ENCODE data around the gene PLA2G4D.

PLA2G4D gene

GRCh38 chr15:42121021-42121420 is 26.7 kb upstream of the PLA2G4D start:
- Histone ChIP-seq H4K20me1 (ENCODE audit: low read depth, low read length) (no peaks in the 10 kb centered on the region; the same call in 1 of the 2 replicates), H3K36me3 (ENCODE audit: low read length) (no peaks in the 10 kb centered on the region), H2AFZ (ENCODE audit: low read depth, low read length, severe bottlenecking) (no peak overlapping the region), H3K9me2 (replicated peaks; ENCODE audit: insufficient read depth, low read length) (no peaks in the 10 kb centered on the region), H3K27ac (ENCODE audit: low read depth, low read length) (no peak overlapping the region), H3K9ac (ENCODE audit: low read length) (no peak overlapping the region), H3K9me3 (ENCODE audit: insufficient read depth, low read length) (no peaks in the 10 kb centered on the region), H3F3A (ENCODE audit: insufficient read depth) (no peaks in the 10 kb centered on the region), H3K4me3 (ENCODE audit: insufficient read depth, low read length, poor library complexity, severe bottlenecking) (no peak overlapping the region), H3K4me2 (ENCODE audit: low read depth, low read length, poor library complexity, severe bottlenecking) (no peak overlapping the region), H3K79me2 (ENCODE audit: insufficient read depth, low read length) (no peaks in the 10 kb centered on the region), H3K27me3 (ENCODE audit: low read length) (no peaks in the 10 kb centered on the region)
- TF ChIP-seq EZH2phosphoT487 (conservative IDR thresholded peaks at IDR 0.05; ENCODE audit: low read length) (no peak), CTCF (IDR thresholded peaks at IDR 0.05; ENCODE audit: insufficient read depth, low read length, poor library complexity, severe bottlenecking) (no peak)

GRCh38 chr15:42120285-42120684 is 25.9 kb upstream of the PLA2G4D start:
- Histone ChIP-seq H3K9me2 (replicated peaks; ENCODE audit: insufficient read depth, low read length) (no peaks in the 10 kb centered on the region), H3K9me3 (ENCODE audit: insufficient read depth, low read length) (no peaks in the 10 kb centered on the region), H2AFZ (ENCODE audit: low read depth, low read length, severe bottlenecking) (no peak overlapping the region), H3K27me3 (ENCODE audit: low read length) (no peaks in the 10 kb centered on the region), H3K4me2 (ENCODE audit: low read depth, low read length, poor library complexity, severe bottlenecking) (no peak overlapping the region), H3K27ac (ENCODE audit: low read depth, low read length) (no peak overlapping the region), H3K9ac (ENCODE audit: low read length) (no peak overlapping the region), H3K79me2 (ENCODE audit: insufficient read depth, low read length) (no peaks in the 10 kb centered on the region), H3K4me3 (ENCODE audit: insufficient read depth, low read length, poor library complexity, severe bottlenecking) (no peak overlapping the region), H4K20me1 (ENCODE audit: low read depth, low read length) (no peaks in the 10 kb centered on the region; the same call in 1 of the 2 replicates), H3F3A (ENCODE audit: insufficient read depth) (no peaks in the 10 kb centered on the region), H3K36me3 (ENCODE audit: low read length) (no peaks in the 10 kb centered on the region)
- TF ChIP-seq CTCF (IDR thresholded peaks at IDR 0.05; ENCODE audit: insufficient read depth, low read length, poor library complexity, severe bottlenecking) = no peak
- TF ChIP-seq EZH2phosphoT487 (conservative IDR thresholded peaks at IDR 0.05; ENCODE audit: low read length) = no peak

DNA sequence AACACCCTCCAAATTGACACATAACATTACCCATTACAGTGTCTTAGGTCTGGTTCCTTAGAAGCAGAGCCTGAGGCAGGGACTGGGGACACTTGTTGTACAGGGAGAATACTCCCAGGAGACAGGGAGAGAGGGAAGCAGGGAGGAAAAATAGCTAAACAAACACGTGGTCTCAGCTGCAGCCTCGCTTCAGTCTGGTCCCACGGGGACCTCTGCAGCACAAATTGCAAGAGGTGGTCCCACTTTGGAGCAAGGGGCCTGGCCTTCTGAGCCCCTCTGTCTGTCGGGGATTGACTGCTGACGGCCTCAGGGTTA is 25.0 kb upstream of the PLA2G4D start:
- Histone ChIP-seq H3K4me3 (ENCODE audit: insufficient read depth, low read length, poor library complexity, severe bottlenecking) (no peak overlapping the region), H3K36me3 (ENCODE audit: low read length) (no peaks in the 10 kb centered on the region), H2AFZ (ENCODE audit: low read depth, low read length, severe bottlenecking) (no peak overlapping the region)

More for the DNA sequence above, 25.0 kb upstream of the PLA2G4D start:
- no peaks in the 10 kb centered on the region for H3K9me3 ChIP-seq (ENCODE audit: insufficient read depth, low read length)
- H3K9ac ChIP-seq (ENCODE audit: low read length) = no peak overlapping the region
- no peak for TF ChIP-seq CTCF (IDR thresholded peaks at IDR 0.05; ENCODE audit: insufficient read depth, low read length, poor library complexity, severe bottlenecking)
- TF ChIP-seq EZH2phosphoT487 (conservative IDR thresholded peaks at IDR 0.05; ENCODE audit: low read length) = no peak
- no peaks in the 10 kb centered on the region for H3K79me2 ChIP-seq (ENCODE audit: insufficient read depth, low read length)
- H3K27ac ChIP-seq (ENCODE audit: low read depth, low read length) = no peak overlapping the region
- no peaks in the 10 kb centered on the region for H3K27me3 ChIP-seq (ENCODE audit: low read length)
- no peaks in the 10 kb centered on the region for H3F3A ChIP-seq (ENCODE audit: insufficient read depth)
- H4K20me1 ChIP-seq (ENCODE audit: low read depth, low read length) = no peaks in the 10 kb centered on the region; the same call in 1 of the 2 replicates
- no peaks in the 10 kb centered on the region for H3K9me2 ChIP-seq (replicated peaks; ENCODE audit: insufficient read depth, low read length)
- H3K4me2 ChIP-seq (ENCODE audit: low read depth, low read length, poor library complexity, severe bottlenecking) = no peak overlapping the region
